Adipose tissue (tissue), 3 donors: ENCODE results near the gene OR10S1. TPM values are rescaled to one million over a fixed set of nuclear protein-coding genes. Genes with fewer than 3 reads are reported as not detected.
"Not testable (repeated sequence)": the region's sequence is repeated elsewhere in the genome, so short reads cannot be mapped to it uniquely, and the experiment has no call there.

Experiments used
- H3K27ac ChIP-seq: one replicate; pipeline ENCODE4 v1.5.1; 2013; ENCODE audit warnings: low read depth, low read length
- WGBS, 3 donors: extraction: QIAGEN DNeasy Blood & Tissue Kit; methylation state at CpG; one replicate each; pipeline ENCODE4 v1.1.7; 2013; 5-methylcytosine and 5-hydroxymethylcytosine counted together
- polyA plus RNA-seq, 3 donors: library from polyadenylated mRNA; stranded (reverse); fragments of 200-250 nt; gene quantifications; one replicate each; pipeline ENCODE4 v1.2.3, GENCODE V29; 2013
- donor health status: healthy with polysubstance abuse.
- donor health status: Bipolar disorder and iron deficiency.
- donor health status: healthy.

Gene OR10S1, protein sequence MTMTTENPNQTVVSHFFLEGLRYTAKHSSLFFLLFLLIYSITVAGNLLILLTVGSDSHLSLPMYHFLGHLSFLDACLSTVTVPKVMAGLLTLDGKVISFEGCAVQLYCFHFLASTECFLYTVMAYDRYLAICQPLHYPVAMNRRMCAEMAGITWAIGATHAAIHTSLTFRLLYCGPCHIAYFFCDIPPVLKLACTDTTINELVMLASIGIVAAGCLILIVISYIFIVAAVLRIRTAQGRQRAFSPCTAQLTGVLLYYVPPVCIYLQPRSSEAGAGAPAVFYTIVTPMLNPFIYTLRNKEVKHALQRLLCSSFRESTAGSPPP
- polyA plus RNA-seq = not detected

GRCh38 chr11:123977731-123978347, at the start of gene OR10S1:
Gene OR10S1, minus strand, starts transcription at chr11:123977781. Its CDS starts 117 bp downstream, at chr11:123977664.
- H3K27ac ChIP-seq = no peak within 1 kb of the TSS

DNA sequence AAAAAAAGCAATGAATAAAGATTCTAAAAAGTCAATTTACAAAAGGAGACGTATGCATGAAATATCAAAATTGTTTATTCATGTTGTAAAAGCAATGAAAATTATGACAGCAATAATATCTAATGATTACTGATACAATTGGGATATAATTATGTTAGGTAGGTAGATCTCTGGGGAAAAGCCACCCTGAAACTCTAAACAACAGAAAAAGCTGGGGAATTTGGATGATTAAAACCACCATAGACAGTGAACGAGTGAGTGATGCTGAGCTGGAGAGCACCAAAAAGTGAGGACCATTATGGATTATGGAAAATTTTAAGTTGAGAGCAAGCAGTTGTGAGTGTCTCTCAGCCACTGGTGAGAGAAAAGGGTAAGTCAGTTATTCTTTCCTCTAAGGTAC, 48.9 kb upstream of the OR10S1 start, which contains the start of gene OR10G8:
Gene OR10G8 (plus strand): TSS at position 301 of the 400 bp plus-strand sequence. CDS start 2,825 bp downstream, outside the sequence.
- no peak within 1 kb of the TSS for H3K27ac ChIP-seq
- WGBS, 3 donors = 71 to 90% (median 76%) methylated on average over 2 of the region's 2 CpGs

- WGBS, 3 donors = 85 to 98% (median 92%) methylated on average over 4 to 7 of the region's 9 CpGs
- not testable (repeated sequence) for H3K27ac ChIP-seq
Measured at GRCh38 chr11:124015837-124016236, 38.3 kb upstream of the OR10S1 start.

DNA sequence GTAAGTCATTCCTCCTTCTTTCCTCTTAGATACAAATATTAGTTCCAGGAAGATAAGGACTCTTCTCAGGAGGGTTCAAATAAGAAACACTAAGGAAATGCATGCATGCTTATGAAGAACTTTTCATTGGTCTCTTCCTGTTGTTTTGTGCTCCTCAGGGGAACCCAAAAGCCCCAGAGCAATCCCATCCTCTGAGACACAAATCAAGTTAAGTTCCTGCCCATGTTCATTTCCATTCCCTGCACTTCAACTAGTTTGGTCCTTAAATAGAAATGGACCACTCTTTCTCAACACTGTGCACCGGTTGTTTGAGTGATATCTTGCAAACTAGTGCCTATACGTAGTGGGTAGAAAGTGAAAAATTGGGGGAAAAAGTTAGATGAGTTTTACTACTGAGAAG, 35.1 kb upstream of the OR10S1 start, which contains the start of gene OR10G4:
Gene OR10G4 (plus strand): TSS at position 301 of the 400 bp plus-strand sequence. CDS start 2,578 bp downstream, outside the sequence.
- WGBS, 3 donors = 80 to 84% (median 84%) methylated on average over 2 of the region's 2 CpGs

GRCh38 chr11:123995119-123995518, 17.5 kb upstream of the OR10S1 start, which contains the start of gene OR10G6:
Gene OR10G6, minus strand, starts transcription at chr11:123995161. Its CDS starts 0 bp downstream, at chr11:123995161.
- 71 to 90% (median 80%) methylated on average over 1 of the region's 1 CpG for WGBS, 3 donors
- H3K27ac ChIP-seq = no peak within 1 kb of the TSS

More for the DNA sequence above, 35.1 kb upstream of the OR10S1 start, which contains the start of gene OR10G4:
- H3K27ac ChIP-seq = no peak within 1 kb of the TSS

- WGBS, 3 donors = 85 to 97% (median 90%) methylated on average over 5 of the region's 5 CpGs
- H3K27ac ChIP-seq = no peak overlapping the region
Measured at GRCh38 chr11:123979311-123979710, 1.7 kb upstream of the OR10S1 start.

- 90 to 93% (median 91%) methylated on average over 18 of the region's 18 CpGs for WGBS, 3 donors
- H3K27ac ChIP-seq = no peak overlapping the region
Measured at GRCh38 chr11:123976770-123977560, 616 bp downstream of the OR10S1 start.

GRCh38 chr11:123973816-123974215, 3.8 kb downstream of the OR10S1 start:
- 66 to 76% (median 76%) methylated on average over 1 of the region's 1 CpG for WGBS, 3 donors

DNA sequence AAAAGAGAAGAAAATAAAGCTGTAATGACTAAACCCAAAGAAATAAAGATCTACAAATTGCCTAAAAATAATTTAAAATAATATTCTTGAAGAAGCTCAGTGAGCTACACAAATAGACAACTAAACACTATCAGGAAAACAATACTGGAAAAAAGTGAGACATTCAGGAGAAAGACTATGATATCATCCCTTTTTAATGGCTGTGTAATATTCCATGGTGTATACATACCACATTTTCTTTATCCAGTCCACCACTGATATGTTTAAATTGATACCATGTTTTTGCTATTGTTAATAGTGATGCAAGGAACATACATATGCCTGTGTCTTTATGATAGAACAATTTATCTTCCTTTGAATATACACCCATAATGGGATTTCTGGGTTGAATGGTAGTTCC, 20.8 kb downstream of the OR10S1 start:
- H3K27ac ChIP-seq = no peak overlapping the region

More at GRCh38 chr11:123973816-123974215, 3.8 kb downstream of the OR10S1 start:
- no peak overlapping the region for H3K27ac ChIP-seq

GRCh38 chr11:123945132-123945531, 32.4 kb downstream of the OR10S1 start:
- no peak overlapping the region for H3K27ac ChIP-seq
- 16 to 78% (median 65%) methylated on average over 1 of the region's 1 CpG for WGBS, 3 donors

DNA sequence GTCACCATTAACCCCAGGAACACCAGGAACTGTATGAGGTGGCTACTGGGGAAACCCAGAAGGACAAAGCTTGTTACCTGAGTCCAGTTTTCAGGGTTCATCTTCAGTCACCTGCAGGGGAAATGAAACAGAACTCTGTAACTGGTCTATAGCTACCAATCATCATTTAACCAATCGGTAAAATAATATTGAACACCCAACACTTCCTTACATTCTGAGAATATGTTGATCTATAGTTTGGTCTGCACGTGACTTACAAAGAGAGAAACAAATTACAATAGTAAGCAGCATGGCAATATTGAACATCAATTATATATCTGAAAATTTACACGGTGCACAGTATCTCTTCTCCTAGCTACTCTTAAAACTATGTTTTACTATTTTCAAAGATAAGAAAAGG, 33.8 kb downstream of the OR10S1 start, which contains the start of gene OR6T1:
Gene OR6T1 (minus strand): TSS at position 101 of the 400 bp plus-strand sequence. CDS start 0 bp downstream, at position 101.
- WGBS, 3 donors = 85 to 94% (median 93%) methylated on average over 3 of the region's 3 CpGs
- no peak within 1 kb of the TSS for H3K27ac ChIP-seq

DNA sequence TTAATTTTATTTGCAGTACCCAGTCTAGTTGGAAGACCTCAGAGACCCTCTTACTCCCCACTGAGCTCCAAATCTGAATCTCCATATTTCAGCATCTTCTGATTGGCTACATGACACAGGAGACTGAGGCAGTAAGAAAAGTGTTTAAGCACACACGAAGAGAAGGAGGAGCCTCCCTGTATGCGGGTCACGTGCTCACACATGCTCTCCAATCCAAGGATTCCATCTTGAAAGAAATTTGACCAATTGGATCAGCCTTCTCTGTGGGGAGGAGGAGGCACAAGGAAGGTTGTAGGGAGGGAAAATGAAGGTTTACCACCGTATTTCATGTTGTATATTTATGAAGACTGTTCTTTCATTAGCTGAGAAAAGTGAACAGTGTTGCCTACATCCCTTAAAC, 35.2 kb downstream of the OR10S1 start:
- no peak overlapping the region for H3K27ac ChIP-seq
- 83 to 96% (median 87%) methylated on average over 4 of the region's 4 CpGs for WGBS, 3 donors

DNA sequence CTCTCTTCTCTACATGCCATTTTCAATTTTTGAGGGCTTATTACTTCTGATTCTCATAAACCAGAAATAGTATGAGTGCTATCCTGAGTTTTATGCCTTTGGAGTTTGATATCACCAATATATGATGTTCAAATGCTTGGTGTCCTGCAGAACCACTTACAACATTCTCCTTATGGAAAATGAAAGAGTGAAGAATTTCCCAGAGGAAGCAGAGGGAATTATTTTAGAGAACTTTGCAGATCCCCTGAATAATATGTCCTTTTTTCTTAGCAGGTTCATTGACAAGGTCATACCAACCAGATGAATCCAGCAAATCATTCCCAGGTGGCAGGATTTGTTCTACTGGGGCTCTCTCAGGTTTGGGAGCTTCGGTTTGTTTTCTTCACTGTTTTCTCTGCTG, 38.3 kb downstream of the OR10S1 start, which contains the start of gene OR4D5:
Gene OR4D5 (plus strand): TSS at position 301 of the 400 bp plus-strand sequence. CDS start 0 bp downstream, at position 301.
- 67 to 92% (median 73%) methylated on average over 1 of the region's 1 CpG for WGBS, 3 donors
- no peak within 1 kb of the TSS for H3K27ac ChIP-seq

Other genes with a start within 250 kb of the OR10S1 start
- 1 to 10 TPM; 3.5 to 7.3 (median 5.0) TPM for gene ZNF202, start 236.1 kb downstream of the OR10S1 start, polyA plus RNA-seq
- gene OR6X1, start 223.3 kb downstream of the OR10S1 start, polyA plus RNA-seq = not detected
- not detected for gene OR6M1, start 171.4 kb downstream of the OR10S1 start, polyA plus RNA-seq
- not detected for gene TMEM225, start 92.1 kb downstream of the OR10S1 start, polyA plus RNA-seq
- not detected for gene OR8D4, start 75.6 kb downstream of the OR10S1 start, polyA plus RNA-seq
- gene OR4D5, start 38.2 kb downstream of the OR10S1 start, polyA plus RNA-seq = not detected
- not detected for gene OR6T1, start 33.9 kb downstream of the OR10S1 start, polyA plus RNA-seq
- not detected for gene OR10G6, start 17.4 kb upstream of the OR10S1 start, polyA plus RNA-seq
- gene OR10G4, start 35.2 kb upstream of the OR10S1 start, polyA plus RNA-seq = under 1 TPM in 1 of 3 donors, not detected in 2; 0.13 TPM
- not detected for gene OR10G9, start 45.2 kb upstream of the OR10S1 start, polyA plus RNA-seq
- not detected for gene OR10G8, start 49.0 kb upstream of the OR10S1 start, polyA plus RNA-seq
- not detected for gene OR10G7, start 63.5 kb upstream of the OR10S1 start, polyA plus RNA-seq
- 10 to 100 TPM in 2 of 3 donors, 1 to 10 TPM in 1; 9.2 to 15.0 (median 10.7) TPM for gene VWA5A, start 137.7 kb upstream of the OR10S1 start, polyA plus RNA-seq
- gene OR10D3, start 205.6 kb upstream of the OR10S1 start, polyA plus RNA-seq = not detected